ENCODE data around the gene CLTCL1.
A peak's percentile ranks its signal among the peaks of the same experiment; 100 is the strongest.

Gene CLTCL1

GRCh38 chr22:19193879-19194278 lies 97.6 kb downstream of the CLTCL1 start:
- no peaks in the 10 kb centered on the region for H3K9me3 ChIP-seq (ENCODE audit: control insufficient read depth in 5 of 5, low read length in 5 of 5)
- H3K27ac ChIP-seq (ENCODE audit: low read depth, low read length), result no peak overlapping the region
- no peaks in the 10 kb centered on the region for H3K27me3 ChIP-seq (ENCODE audit: control insufficient read depth in 5 of 5, insufficient read depth in 4 of 5, low read length in 5 of 5)
- no peak overlapping the region for H3K9ac ChIP-seq (ENCODE audit: low read length in 5 of 5)
- H3K4me1 ChIP-seq (ENCODE audit: control insufficient read depth in 5 of 5, insufficient read depth in 5 of 5, low read length in 5 of 5), result no peaks in the 10 kb centered on the region
- peaks cover 0 to 39% (median 34%) of the 10 kb centered on the region in 5 donors for H3K36me3 ChIP-seq (ENCODE audit: control insufficient read depth in 5 of 5, insufficient read depth in 5 of 5, low read length in 5 of 5)
- H3K4me3 ChIP-seq (ENCODE audit: low read depth in 1 of 5, low read length in 5 of 5), result no peak overlapping the region

DNA sequence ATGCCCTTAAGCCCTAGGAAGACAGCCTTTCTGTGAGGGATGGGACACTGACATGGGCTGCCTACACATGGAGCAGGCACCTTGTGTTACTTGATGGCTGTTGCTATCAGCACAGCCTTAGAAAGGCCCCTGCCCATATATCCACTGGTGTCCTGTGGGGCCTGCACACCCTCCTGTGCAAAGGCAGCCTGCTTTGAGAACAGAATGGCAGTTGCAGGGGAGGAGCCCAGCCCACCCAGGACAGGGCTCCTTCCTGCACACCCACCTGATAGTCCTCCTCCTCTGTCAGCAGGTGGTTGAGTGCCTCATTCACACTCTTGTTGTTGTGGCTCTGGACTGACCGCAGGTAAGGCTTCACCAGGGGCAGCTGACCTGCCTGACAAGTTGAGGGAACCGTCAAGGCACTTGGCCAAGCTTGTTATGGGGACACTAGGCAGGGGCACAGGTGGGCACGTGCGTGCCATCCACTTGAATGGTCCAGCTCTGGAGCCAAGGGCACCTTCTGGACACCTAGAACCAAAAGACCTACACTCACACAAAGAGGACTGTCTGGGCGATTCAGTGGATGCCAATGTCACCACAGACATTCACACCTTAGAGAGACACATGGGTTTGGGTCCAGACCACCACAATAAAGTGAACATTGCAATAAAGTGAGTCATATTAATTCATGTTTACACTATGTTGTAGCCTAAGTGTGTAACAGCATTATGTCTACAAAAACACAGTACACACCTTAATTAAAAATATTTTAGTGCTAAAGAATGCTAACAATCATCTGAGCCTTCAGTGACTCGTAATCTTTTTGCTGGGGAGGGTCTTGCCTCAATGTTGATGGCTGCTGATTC lies 103.6 kb downstream of the CLTCL1 start:
- no peak overlapping the region for H3K27ac ChIP-seq (ENCODE audit: low read depth, low read length)
- H3K9ac ChIP-seq (ENCODE audit: low read length in 5 of 5), result no peak overlapping the region
- H3K4me1 ChIP-seq (ENCODE audit: control insufficient read depth in 5 of 5, insufficient read depth in 5 of 5, low read length in 5 of 5), result peaks cover 0 to 3% (median 0%) of the 10 kb centered on the region in 5 donors
- H3K9me3 ChIP-seq (ENCODE audit: control insufficient read depth in 5 of 5, low read length in 5 of 5), result no peaks in the 10 kb centered on the region
- H3K36me3 ChIP-seq (ENCODE audit: control insufficient read depth in 5 of 5, insufficient read depth in 5 of 5, low read length in 5 of 5), result peaks cover 0 to 22% (median 15%) of the 10 kb centered on the region in 5 donors
- H3K4me3 ChIP-seq (ENCODE audit: low read depth in 1 of 5, low read length in 5 of 5), result no peak overlapping the region
- no peaks in the 10 kb centered on the region for H3K27me3 ChIP-seq (ENCODE audit: control insufficient read depth in 5 of 5, insufficient read depth in 4 of 5, low read length in 5 of 5)

DNA sequence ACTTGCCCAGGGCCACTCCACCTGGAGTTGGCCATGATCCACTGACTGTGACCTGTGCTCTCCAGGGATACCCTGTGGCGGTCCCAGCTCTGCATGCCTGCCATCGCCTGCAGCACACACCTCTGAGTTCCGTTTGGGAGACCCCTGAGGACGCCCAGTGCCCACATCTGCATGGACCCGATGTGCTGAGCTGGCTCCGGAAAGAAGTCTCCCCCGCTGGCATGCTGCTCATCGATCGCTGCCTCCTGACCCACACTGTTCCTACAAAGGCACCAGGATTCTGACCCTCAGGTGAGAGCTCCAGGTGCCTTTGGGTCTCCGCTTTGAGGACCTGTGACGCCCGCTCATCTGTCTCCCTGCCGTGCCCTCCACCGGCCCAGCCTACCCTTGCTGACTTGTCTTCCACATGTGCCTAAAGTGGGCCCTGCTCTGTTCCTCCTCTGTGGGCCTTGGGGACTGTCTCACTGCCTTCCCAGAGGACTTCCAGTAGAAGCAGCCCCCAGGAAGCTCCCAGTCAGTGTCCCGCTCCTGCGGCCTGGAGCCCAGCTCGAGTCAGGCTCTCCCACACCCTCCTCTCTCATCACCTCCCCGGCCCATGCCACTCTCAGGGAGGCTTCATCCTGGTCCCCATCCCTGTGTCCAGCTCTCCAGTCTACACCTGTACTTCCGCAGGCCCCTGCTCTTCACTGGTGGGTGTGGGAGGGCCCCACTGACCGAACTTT lies 107.1 kb downstream of the CLTCL1 start:
- Histone ChIP-seq H3K36me3 (ENCODE audit: control insufficient read depth in 5 of 5, insufficient read depth in 5 of 5, low read length in 5 of 5) (peaks cover 0 to 22% (median 6%) of the 10 kb centered on the region in 5 donors), H3K4me1 (ENCODE audit: control insufficient read depth in 5 of 5, insufficient read depth in 5 of 5, low read length in 5 of 5) (peaks cover 0 to 7% (median 3%) of the 10 kb centered on the region in 5 donors), H3K9ac (ENCODE audit: low read length in 5 of 5) (no peak overlapping the region), H3K4me3 (ENCODE audit: low read depth in 1 of 5, low read length in 5 of 5) (no peak overlapping the region), H3K27ac (ENCODE audit: low read depth, low read length) (no peak overlapping the region), H3K9me3 (ENCODE audit: control insufficient read depth in 5 of 5, low read length in 5 of 5) (no peaks in the 10 kb centered on the region), H3K27me3 (ENCODE audit: control insufficient read depth in 5 of 5, insufficient read depth in 4 of 5, low read length in 5 of 5) (no peaks in the 10 kb centered on the region)

DNA sequence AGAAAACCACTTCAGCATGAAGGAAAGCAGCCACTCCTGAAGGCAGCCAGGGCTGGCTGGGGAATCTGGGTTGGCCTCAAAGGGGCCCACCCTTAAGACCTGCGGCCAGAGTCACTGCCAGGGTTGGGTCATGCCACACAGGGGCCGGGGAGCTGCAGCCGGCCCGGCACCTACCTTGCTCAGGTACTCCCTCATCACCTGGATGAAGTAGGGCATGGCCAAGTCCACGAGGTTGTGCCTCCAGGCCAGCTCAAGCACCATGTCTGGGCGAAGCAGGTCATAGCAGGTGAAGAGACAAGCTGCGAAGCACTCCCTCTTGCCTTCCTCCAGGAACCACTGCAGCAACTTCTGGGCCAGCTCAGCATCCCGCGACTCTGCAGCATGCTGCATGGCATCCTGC lies 108.3 kb downstream of the CLTCL1 start:
- Histone ChIP-seq H3K36me3 (ENCODE audit: control insufficient read depth in 5 of 5, insufficient read depth in 5 of 5, low read length in 5 of 5) (peaks cover 0 to 20% (median 6%) of the 10 kb centered on the region in 5 donors), H3K4me1 (ENCODE audit: control insufficient read depth in 5 of 5, insufficient read depth in 5 of 5, low read length in 5 of 5) (peaks cover 0 to 14% (median 9%) of the 10 kb centered on the region in 5 donors), H3K4me3 (ENCODE audit: low read depth in 1 of 5, low read length in 5 of 5) (no peak overlapping the region), H3K27ac (ENCODE audit: low read depth, low read length) (no peak overlapping the region), H3K27me3 (ENCODE audit: control insufficient read depth in 5 of 5, insufficient read depth in 4 of 5, low read length in 5 of 5) (no peaks in the 10 kb centered on the region), H3K9ac (ENCODE audit: low read length in 5 of 5) (no peak overlapping the region), H3K9me3 (ENCODE audit: control insufficient read depth in 5 of 5, low read length in 5 of 5) (no peaks in the 10 kb centered on the region)

- H3K4me1 ChIP-seq (ENCODE audit: control insufficient read depth in 5 of 5, insufficient read depth in 5 of 5, low read length in 5 of 5), result peaks cover 0 to 20% (median 13%) of the 10 kb centered on the region in 5 donors
- no peak overlapping the region for H3K27ac ChIP-seq (ENCODE audit: low read depth, low read length)
- H3K9me3 ChIP-seq (ENCODE audit: control insufficient read depth in 5 of 5, low read length in 5 of 5), result no peaks in the 10 kb centered on the region
- no peak overlapping the region for H3K9ac ChIP-seq (ENCODE audit: low read length in 5 of 5)
- no peak overlapping the region for H3K4me3 ChIP-seq (ENCODE audit: low read depth in 1 of 5, low read length in 5 of 5)
- peaks cover 0 to 16% (median 6%) of the 10 kb centered on the region in 5 donors for H3K36me3 ChIP-seq (ENCODE audit: control insufficient read depth in 5 of 5, insufficient read depth in 5 of 5, low read length in 5 of 5)
- no peaks in the 10 kb centered on the region for H3K27me3 ChIP-seq (ENCODE audit: control insufficient read depth in 5 of 5, insufficient read depth in 4 of 5, low read length in 5 of 5)
Measured at GRCh38 chr22:19182472-19183157, 108.9 kb downstream of the CLTCL1 start.

- H3K27me3 ChIP-seq (ENCODE audit: control insufficient read depth in 5 of 5, insufficient read depth in 4 of 5, low read length in 5 of 5), result no peaks in the 10 kb centered on the region
- H3K4me3 ChIP-seq (ENCODE audit: low read depth in 1 of 5, low read length in 5 of 5), result no peak overlapping the region
- H3K9ac ChIP-seq (ENCODE audit: low read length in 5 of 5), result no peak overlapping the region
- H3K27ac ChIP-seq (ENCODE audit: low read depth, low read length), result no peak overlapping the region
- peaks cover 0 to 27% (median 20%) of the 10 kb centered on the region in 5 donors for H3K4me1 ChIP-seq (ENCODE audit: control insufficient read depth in 5 of 5, insufficient read depth in 5 of 5, low read length in 5 of 5)
- H3K36me3 ChIP-seq (ENCODE audit: control insufficient read depth in 5 of 5, insufficient read depth in 5 of 5, low read length in 5 of 5), result peaks cover 0 to 12% (median 6%) of the 10 kb centered on the region in 5 donors
- H3K9me3 ChIP-seq (ENCODE audit: control insufficient read depth in 5 of 5, low read length in 5 of 5), result no peaks in the 10 kb centered on the region
Measured at GRCh38 chr22:19181786-19182471, 109.6 kb downstream of the CLTCL1 start.

- peaks cover 0 to 38% (median 29%) of the 10 kb centered on the region in 5 donors for H3K4me1 ChIP-seq (ENCODE audit: control insufficient read depth in 5 of 5, insufficient read depth in 5 of 5, low read length in 5 of 5)
- H3K4me3 ChIP-seq (ENCODE audit: low read depth in 1 of 5, low read length in 5 of 5), result no peak overlapping the region
- H3K9me3 ChIP-seq (ENCODE audit: control insufficient read depth in 5 of 5, low read length in 5 of 5), result no peaks in the 10 kb centered on the region
- H3K27ac ChIP-seq (ENCODE audit: low read depth, low read length), result no peak overlapping the region
- H3K9ac ChIP-seq (ENCODE audit: low read length in 5 of 5), result peak overlapping the region in 1 of 5 donors; percentile 35
- peaks cover 0 to 14% (median 6%) of the 10 kb centered on the region in 5 donors for H3K36me3 ChIP-seq (ENCODE audit: control insufficient read depth in 5 of 5, insufficient read depth in 5 of 5, low read length in 5 of 5)
- H3K27me3 ChIP-seq (ENCODE audit: control insufficient read depth in 5 of 5, insufficient read depth in 4 of 5, low read length in 5 of 5), result no peaks in the 10 kb centered on the region
Measured at GRCh38 chr22:19180740-19181410, 110.6 kb downstream of the CLTCL1 start.

DNA sequence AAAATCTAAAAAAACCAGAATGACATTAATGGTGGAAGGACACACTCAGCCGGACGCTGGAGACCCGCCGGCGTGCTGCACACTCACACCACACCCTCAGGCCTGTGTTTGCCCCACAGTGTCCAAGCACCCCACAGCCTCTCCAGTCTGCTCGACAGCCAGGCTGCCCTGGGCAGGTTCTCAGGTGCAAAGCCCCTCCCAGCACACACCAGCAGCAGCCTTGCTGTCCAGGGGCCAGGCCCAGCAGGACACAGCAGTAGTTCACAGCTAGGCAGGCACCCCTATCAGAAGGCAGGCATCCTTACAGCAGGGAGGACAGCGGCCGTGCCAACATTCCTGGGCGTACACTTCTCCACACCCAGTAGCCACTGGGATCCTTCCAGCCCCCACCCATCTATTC lies 111.3 kb downstream of the CLTCL1 start:
- Histone ChIP-seq H3K4me3 (ENCODE audit: low read depth in 1 of 5, low read length in 5 of 5) (no peak overlapping the region), H3K27me3 (ENCODE audit: control insufficient read depth in 5 of 5, insufficient read depth in 4 of 5, low read length in 5 of 5) (no peaks in the 10 kb centered on the region), H3K9me3 (ENCODE audit: control insufficient read depth in 5 of 5, low read length in 5 of 5) (no peaks in the 10 kb centered on the region), H3K27ac (ENCODE audit: low read depth, low read length) (no peak overlapping the region), H3K4me1 (ENCODE audit: control insufficient read depth in 5 of 5, insufficient read depth in 5 of 5, low read length in 5 of 5) (peaks cover 0 to 44% (median 35%) of the 10 kb centered on the region in 5 donors), H3K36me3 (ENCODE audit: control insufficient read depth in 5 of 5, insufficient read depth in 5 of 5, low read length in 5 of 5) (peaks cover 0 to 19% (median 10%) of the 10 kb centered on the region in 5 donors), H3K9ac (ENCODE audit: low read length in 5 of 5) (peak overlapping the region in 2 of 5 donors; percentile 35 to 79)

DNA sequence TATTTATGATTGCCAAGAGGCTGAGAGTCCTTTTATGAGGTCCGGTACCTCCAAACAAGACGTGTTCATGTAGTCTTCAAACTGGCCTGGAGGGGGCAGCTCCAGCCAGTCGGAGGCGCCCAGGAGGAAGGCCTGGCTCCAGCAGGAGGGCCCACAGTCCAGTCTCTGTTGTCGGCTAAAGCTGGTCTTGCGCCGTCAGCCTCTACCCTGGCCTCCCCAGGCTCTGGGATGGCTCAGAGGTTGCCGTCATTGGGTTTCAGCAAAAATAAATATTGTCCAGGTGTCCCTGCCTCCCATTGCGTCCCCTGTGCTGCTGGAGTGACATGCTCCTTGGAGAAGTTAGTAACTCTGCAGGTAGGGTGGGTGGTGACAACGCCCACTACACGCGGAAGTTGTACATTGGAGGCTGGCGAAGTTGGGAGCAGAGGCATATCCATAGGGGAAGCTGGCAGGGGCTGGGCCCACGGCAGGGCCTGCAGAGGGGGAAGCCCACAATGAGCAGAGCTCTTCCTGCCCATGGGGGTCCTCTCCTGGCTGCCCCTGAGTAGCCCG lies 111.9 kb downstream of the CLTCL1 start:
- Histone ChIP-seq H3K27me3 (ENCODE audit: control insufficient read depth in 5 of 5, insufficient read depth in 4 of 5, low read length in 5 of 5) (no peaks in the 10 kb centered on the region), H3K4me1 (ENCODE audit: control insufficient read depth in 5 of 5, insufficient read depth in 5 of 5, low read length in 5 of 5) (peaks cover 3 to 48% (median 42%) of the 10 kb centered on the region in 5 donors), H3K36me3 (ENCODE audit: control insufficient read depth in 5 of 5, insufficient read depth in 5 of 5, low read length in 5 of 5) (peaks cover 0 to 21% (median 10%) of the 10 kb centered on the region in 5 donors), H3K9ac (ENCODE audit: low read length in 5 of 5) (peak overlapping the region in 4 of 5 donors; percentile 72 to 85 (median 78)), H3K9me3 (ENCODE audit: control insufficient read depth in 5 of 5, low read length in 5 of 5) (no peaks in the 10 kb centered on the region), H3K27ac (ENCODE audit: low read depth, low read length) (peak overlapping the region; percentile 86), H3K4me3 (ENCODE audit: low read depth in 1 of 5, low read length in 5 of 5) (peak overlapping the region; percentile 57 to 75 (median 69))

Measured in subcutaneous abdominal adipose tissue (tissue), 5 donors.